NCI-H82 treated with DMSO at 0.1 percent for 48 hours (cell line): ENCODE results near the gene PRPF8.

ENCODE experiments used
- DNase-seq: peaks from one replicate; lab custom pipeline; 2025; ENCODE audit not compliant: unreplicated experiment; lab: John Stamatoyannopoulos, UW

Gene PRPF8

DNA sequence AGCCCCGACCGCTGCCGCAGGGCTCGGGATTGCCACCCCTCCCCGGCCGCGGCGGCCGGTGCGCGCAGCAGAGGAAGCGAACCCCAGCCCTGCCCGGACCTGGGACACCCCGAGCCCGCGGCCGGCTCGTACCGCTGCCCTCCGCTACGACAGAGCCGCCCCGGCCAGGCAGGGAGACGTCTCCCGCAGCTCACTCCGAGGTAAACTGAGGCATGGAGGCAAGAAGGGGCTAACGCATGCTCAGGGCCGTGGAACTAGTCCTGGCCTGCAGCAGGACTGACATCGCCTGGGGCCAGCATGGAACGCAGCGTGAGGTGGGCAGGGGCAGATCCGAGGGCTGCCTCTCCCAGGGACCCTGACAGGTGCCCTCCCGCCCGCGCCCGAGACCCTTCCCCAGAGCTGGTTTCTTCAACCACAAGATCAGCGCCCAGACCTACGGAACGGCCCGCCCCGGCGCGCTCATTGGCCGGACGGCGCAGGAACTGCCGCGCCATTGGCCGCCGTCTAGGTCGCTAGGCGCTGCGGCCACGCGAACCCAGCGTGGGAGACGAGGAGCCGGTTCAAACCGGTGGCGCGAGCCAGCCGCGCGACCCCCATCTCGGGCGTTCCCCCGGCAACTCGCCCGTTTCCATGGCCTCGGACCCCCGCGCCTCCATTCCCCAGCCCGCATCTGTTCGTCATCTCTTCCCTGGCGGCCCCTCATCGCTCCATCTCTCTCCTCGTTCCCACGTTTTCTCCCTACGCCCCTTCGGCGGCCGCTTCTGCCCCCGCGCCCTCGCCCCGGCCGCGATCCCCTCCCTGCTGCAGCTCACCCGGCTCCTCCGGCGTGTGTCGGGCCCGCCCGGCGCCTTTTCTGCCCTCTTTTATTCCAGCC, 56.4 kb downstream of the PRPF8 start, which contains the start of gene SLC43A2:
SLC43A2 (minus strand) TSS at position 853 of the 874 bp plus-strand sequence. CDS start 960 bp downstream, outside the sequence.
- peak; percentile 73 for DNase-seq

DNA sequence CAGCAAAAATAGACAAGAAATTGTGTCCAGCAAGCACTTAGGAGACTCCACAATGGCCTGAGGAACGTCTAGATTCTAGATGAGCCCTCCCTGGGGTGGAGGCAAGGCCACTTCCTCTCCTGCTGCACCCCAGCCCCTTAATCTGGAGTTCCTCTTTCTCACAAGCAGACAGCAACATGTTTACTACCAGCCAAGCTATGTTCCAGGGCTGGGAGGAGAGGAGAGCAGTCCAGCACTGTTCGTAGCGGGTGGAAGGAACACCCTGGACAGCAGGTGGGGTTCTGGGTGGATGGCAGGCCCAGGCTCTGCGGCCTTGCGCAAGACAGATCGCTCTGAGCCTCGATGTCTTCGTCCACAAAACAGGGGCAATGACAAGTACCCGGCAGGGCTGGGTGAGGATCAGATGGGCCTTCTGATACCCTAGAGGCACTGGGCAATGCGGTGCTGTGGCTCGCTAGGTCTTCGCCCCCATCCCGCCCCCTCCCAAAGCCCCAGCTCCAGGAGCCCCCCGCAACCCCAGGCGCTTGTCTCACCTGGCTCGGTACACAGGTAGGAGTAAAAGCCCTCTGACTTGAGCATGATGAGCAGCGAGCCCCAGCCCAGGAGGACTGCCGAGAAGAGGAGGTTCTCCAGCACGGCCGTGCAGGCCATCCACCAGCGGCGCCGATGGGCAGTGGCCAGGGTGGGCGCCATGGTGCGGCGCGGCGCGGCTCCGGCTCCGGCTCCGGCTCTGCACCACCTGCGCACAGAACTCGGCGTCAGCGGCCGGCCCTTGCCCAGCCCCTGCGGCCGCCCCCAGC, 57.3 kb downstream of the PRPF8 start:
- DNase-seq = no peak

DNA sequence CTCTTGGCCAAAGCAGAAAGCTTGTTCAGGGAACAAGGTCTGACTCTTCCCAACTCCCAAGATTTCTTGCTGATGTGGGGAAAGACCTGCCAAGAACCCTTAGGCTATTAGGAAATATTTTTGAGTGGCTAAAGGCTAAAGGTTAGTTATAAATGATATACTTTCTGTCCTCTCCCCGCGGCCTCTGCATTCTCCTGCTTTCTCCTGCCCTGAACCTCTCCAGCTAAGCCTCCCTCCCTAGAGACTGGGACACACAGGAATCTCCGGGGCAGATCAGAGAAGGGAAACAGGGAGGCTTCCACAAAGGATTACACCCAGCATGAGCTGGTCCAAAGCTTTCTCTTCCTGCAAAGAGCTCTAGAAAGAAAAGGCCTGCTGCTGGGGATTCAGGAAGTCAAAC, 58.3 kb downstream of the PRPF8 start:
- peak; percentile 81 for DNase-seq

DNA sequence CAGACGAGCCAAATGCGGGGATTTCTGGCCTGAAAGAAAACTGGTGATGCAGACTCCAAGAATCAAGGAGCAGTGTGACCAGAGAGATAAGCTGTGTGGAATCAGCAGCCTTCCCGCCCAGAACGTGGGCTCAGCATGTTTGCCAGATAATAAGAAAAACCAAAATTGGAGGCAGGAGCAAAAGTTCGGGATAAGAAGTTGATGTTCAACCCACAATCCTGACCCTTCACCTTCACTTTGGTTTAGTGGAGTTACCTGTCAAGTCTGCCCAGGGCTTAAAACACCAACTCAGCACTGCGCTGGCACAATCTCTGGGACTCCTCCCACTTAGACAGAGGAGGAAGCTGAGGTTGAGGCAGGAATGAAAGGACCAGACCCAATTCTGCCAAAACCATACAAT, 59.1 kb downstream of the PRPF8 start:
- DNase-seq = no peak

DNA sequence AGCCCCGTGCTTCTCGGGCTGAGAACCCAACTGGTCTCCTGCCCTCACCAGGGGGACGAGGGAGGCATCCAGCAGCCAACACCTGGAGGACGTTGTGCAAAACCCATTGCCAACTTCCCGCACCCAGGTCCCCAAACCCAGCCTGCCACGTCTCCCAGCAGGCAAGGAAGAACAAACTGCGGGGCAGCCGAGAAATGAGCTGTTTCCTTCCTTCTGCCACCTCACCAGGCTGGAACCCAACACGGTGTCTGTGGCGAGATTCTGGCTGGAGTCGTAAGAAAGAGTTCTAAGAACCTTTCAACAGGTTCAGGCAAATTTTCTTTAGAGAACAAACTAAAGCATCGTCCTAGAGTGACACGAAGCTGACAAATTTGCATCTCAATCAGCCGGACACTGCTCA, 59.6 kb downstream of the PRPF8 start:
- no peak for DNase-seq

DNA sequence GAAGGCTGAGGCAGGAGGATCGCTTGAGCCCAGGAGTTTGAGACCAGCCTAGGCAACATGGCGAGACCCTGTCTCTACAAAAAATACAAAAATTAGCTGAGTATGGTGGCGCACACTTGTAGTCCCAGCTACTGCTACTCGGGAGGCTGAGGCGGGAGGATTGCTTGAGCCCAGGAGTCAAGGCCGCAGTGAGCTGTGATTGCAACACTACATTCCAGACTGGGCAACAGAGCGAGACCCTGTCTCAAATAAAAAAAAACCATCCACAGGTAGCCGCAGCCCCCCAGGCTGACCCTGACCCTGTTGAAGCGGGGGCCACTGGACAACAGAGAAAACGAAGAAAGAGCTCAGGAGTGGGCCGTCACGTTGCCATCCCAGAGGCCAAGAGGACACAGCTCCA, 60.0 kb downstream of the PRPF8 start:
- no peak for DNase-seq

DNA sequence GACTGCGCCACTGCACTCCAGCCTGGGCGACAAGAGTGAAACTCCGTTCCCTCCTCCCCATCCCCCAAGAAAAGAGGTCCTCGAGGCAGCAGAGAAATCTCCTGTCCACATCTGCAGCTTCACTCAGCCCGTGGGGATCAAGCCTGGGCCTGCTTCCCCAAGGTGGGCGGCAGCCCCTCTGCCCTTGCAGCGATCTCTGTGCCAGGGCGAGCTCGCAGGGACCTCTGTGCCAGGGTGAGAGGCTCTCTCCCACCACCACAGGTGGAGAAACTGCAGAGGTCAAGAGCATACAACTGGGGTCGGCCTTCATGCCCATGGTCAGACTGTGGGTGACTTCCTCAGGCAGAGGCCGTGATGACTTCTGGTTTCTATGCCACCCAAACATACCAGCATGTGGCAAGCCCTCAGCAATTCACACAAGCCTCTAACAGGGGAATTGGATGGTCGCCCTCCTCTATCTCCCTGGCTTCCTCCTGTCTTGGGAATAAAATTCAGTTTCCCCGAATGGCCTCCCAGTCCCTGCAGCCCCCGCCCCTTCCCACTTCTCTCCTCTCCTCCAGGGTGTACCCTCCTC, 61.5 kb downstream of the PRPF8 start:
- no peak for DNase-seq

DNA sequence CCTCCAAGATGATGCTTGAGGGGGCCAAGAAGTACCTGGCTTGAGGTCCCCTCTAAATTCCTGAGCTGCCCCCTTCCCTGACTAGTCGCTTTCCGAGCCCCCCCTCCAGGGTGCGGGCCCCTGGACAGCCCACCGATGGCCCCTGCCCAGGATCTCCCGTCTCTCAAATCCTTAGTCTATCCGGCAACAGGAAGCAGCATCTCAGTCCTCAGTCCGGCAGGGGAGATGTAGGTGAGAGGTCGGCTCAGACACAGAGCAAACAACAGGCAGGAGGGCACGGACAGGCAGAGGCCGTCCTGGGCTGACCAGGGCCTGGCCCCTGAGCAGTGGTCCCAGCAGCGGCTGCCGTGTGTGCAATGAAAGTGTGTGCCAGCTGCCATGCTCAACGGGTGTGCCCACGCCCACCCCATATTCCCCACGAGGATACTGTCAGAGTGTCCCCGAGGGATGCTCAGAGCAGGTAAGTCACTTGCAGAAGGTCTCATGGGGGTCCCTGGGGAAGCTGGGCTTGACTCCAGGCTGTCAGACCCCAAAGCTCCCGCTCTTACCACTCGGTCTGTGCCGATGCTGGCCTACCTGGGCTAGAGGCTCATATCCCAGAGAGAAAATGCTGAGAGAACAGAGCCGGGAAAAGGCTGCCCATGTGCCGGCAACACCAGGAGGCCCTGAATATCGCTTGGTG, 63.3 kb downstream of the PRPF8 start:
- DNase-seq = no peak

DNA sequence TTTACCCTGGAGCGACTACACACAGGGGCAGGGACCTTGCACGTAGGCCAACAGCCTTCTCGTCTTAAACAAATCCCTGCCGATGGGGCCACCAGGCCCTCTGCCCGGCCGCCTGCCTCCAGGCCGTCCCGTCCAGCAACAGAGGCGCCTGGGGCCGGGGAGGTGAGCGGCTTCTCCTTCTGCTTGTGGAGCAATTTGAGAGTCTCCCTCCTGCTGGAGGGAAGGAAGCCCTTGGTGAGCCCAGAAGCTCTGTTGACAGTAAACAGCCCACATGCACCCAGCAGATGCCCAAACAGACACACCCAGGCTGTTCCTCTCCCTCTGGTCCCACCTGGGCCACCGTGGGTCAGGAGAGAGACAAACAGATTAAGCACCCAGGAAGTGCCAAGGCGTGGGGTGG, 64.2 kb downstream of the PRPF8 start:
- DNase-seq = no peak

DNA sequence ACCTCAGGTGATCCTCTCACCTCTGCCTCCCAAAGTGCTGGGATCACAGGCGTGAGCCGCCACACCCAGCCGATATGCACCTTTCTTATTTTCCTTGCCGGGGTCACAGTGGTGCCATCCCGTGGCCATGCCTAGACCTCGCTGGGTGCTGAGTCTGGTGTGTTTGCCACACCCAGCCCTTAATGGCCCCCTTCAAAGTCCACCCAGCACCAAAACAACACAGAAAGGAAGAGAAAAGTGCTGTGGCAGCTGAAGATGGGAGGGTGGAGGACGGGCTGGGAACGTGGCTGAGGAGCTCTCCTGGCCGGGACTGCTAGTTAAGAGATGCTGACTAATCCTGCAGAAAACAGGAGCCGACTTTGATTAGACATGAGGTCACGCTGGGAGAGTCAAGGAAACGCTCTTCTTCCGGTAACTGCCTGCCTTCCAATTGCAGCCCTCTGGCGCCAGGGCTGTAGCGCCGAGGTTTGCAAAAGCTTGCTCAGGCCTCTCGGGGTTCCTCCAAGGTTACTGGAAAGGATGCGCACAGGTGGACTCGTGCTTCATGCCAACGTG, 67.0 kb downstream of the PRPF8 start:
- DNase-seq = no peak

DNA sequence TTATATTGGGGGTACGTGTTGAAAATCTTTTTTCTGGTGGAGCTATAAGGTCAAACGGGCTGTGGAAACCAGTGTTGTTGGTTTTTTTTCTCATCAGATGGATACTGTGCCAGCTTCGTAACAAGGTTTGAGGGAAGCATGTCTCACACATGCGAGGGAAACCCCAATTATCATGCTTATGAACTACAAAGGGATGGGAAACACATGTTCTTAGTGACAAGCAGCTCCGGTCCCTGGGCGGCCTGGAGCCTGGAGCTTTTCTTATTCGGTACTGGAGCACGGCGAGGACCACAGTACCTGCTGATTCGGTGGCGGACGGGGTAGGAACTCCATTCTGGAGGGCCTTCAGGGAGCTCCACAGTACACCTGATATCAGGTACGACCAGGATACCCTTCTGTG, 68.6 kb downstream of the PRPF8 start:
- no peak for DNase-seq

DNA sequence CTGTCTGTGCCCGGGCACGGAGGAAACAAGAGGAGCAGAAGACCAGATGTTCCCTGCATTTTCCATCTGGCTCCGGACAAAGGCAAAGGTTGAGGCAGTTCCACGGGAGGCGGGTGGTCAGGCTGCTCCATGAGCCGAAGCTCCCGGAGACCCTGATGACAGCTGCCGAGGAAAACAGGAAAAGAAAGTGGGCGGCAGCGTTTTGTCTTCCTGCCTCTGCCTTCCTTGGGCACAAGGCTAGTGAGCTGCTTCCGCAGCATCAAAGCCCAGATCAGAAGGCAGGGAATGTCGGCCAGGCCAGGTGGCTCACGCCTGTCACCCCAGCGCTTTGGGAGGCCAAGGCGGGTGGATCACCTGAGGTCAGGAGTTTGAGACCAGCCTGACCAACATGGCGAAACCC, 72.3 kb downstream of the PRPF8 start:
- no peak for DNase-seq

DNA sequence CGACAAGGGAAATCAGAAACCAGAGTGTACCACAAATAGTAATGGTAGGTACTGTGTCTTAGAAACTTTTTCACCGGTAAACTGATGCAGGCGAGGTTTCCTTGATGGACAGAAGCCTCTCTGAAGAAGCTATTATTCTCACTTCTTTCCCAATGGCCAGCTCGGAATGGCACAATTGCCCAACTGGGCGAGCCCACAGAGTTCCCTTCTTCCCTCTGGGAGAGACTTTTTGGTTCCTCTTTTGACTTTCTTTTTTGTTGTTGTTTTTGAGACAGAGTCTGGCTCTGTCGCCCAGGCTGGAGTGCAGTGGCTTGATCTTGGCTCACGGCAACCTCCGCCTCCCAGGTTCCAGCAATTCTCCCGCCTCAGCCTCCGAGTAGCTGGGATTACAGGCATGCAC, 73.0 kb downstream of the PRPF8 start:
- no peak for DNase-seq

DNA sequence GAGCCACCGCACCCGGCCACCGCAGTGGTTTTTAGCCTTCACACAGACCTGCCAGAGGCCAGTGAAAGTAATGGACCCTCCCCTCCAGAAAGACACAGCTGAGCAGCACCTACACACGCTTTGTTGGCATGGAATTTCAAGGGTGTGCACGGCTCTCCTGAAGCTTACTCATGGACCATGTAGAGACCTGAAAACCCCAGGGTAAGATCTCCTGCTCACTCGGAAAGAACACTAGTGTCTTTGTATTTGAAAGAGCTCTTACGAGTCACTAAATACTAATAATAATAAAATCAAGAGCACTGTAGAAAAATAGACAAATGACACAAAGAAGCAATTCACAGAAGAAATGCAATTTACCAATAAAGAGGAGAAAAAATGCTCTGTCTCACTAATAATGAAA, 76.0 kb downstream of the PRPF8 start:
- no peak for DNase-seq

DNA sequence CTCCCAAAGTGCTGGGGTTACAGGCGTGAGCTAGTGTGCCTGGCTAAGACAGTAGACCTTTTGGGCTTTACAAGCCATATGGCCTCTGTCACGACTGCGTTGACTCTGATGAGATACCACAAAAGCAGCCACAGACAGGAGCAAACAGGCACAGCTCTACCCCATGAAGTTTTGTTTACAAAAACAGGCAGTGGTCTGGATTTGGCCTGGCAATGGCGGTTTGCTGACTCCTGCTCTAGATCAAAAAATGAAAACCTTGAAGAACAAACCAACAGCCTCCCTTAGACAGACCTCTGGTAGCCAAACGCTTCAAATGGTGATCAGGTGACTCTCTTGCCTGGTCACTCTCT, 76.7 kb downstream of the PRPF8 start:
- DNase-seq = no peak

DNA sequence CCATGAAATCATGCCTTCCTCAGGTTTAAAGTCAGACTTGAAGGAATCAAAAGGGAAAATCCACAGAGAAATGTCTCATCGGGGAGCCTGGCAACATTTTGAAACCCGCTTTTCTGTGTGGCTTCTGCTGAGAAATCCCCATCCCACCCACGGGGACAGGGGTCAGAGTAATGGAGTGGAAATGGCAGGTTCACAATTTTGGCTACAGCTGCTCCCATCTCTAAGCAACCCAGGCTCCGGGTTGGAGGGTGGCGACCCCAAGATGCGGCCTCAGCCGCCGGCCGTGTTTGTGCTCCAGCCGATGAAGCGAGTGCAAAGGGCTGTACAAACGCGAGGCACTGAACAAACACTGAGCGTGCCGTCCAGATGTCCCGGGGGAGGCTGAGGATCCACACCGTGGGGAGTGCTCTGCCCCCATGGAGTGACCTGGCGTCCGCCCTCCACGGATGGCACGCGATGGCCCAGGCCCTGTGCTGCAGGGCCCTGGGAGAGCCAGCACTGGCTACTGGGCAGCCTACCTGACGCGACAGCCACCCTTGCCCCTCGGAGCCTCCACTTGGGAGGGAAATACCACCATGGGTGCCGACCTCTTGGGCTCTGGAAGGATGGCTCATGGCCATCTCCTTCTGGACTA, 78.2 kb downstream of the PRPF8 start:
- no peak for DNase-seq

DNA sequence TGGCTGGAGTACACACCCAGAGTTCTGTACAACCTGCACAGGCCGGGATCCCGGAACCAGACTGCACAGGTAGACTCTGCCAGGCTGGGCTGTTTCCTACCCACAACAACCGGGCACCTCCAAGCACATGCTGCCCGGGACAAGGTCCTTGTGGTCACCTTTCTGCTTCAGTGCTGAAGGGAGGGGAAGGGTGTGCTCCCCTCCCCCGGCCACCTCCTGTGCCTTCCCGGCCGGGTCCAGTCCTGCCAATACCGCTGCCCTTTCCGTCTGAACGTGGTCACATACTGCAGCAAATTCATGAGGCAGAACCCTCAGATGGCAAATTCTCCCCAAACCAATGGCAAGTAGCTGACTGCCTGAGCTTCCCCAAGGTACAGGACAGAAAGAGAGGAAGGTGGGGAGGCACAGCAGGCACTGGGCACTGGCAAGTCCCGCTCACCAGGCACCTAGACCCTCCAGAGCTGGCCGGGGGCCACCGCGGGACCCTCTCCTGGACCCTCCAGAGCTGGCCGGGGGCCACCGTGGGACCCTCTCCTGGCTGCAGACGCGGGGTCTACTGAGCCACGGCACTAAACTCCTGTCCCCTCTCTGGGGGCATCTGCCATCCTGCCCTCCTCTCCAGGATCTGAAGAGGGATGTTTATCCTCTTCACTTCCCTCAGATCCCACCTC, 78.9 kb downstream of the PRPF8 start:
- DNase-seq = no peak

DNA sequence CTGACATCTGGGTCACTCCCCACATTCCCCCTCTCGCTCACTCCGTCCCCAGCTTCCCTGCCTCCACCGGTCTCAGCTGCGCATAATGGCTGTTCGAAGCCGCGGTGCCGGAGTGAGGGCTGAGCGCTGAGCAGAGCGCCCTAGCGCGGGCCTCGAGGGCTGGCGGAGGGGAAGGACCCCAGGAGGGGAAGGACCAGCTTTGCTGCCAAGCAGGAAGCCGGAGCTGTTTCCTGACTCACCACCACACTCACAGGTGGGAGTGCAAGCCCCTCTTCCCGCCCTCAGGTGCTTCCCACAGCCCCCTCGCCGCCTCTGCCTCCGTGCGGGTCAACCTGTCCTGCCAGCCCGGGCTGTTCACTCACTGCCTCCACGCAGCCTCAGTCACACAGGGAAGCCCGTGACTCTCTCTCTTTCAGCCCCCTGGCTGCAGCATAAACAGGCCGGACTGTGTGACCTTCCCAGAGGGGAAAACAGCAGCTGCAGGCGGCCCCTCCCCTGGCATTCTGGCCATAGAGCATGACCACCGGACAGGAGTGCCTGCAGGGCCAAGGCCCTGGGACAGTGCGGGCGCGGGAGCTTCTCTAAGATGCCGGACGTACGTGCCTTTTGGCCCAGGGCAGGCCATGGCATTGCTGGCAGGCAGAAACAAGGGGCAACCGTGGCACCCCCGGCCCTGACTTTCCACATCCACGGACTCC, 79.7 kb downstream of the PRPF8 start:
- DNase-seq = no peak

DNA sequence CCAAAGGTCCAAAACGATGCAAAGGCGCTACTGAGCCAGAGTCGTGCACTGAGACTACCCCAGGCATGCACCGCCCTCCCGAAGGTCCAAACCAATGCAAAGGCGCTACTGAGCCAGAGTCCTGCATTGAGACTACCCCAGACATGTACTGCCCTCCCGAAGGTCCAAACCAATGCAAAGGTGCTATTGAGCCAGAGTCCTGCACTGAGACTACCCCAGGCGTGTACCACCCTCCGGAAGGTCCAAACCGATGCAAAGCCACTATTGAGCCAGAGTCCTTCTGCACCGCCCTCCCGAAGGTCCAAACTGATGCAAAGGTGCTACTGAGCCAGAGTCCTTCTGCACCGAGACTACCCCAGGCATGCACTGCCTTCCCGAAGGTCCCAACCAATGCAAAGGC, 83.1 kb downstream of the PRPF8 start:
- no peak for DNase-seq
